Neural cell (in vitro differentiated cells): ENCODE measurements around the gene MEOX1. TPM values are rescaled to one million over a fixed set of nuclear protein-coding genes. Genes with fewer than 3 reads are reported as not detected.

ENCODE experiments used
- H2AFZ ChIP-seq: fragments of 200-600, 300-800 bp; sonication (generic), shearing (Covaris generic); 2 replicates; pipeline ENCODE4 v1.6.0; 2014; ENCODE audit warnings: low read depth, mild to moderate bottlenecking, antibody characterized with exemption, low read length, moderate library complexity
- H3F3A ChIP-seq: fragments of 200-600 bp; shearing (Covaris generic); 2 replicates; pipeline ENCODE4 v1.6.1; 2016; ENCODE audit warnings: mild to moderate bottlenecking, moderate library complexity, mixed read lengths, antibody characterized with exemption, low read length; ENCODE audit not compliant: insufficient read depth, poor library complexity, severe bottlenecking
- H3K27ac ChIP-seq: fragments of 200-600, 300-800 bp; sonication (generic), shearing (Covaris generic); 2 replicates; pipeline ENCODE4 v1.5.1; 2014; ENCODE audit warnings: mild to moderate bottlenecking, low read length, moderate library complexity
- H3K27me3 ChIP-seq: fragments of 300-800, 200-600 bp; sonication (generic), shearing (Covaris generic); 2 replicates; pipeline ENCODE4 v1.6.0; 2014; ENCODE audit warnings: mild to moderate bottlenecking, low read depth, low read length, moderate library complexity; ENCODE audit not compliant: insufficient read depth
- H3K36me3 ChIP-seq: fragments of 300-800, 200-600 bp; sonication (generic), shearing (Covaris generic); 2 replicates; pipeline ENCODE4 v1.5.1; 2014; ENCODE audit warnings: mild to moderate bottlenecking, antibody characterized with exemption, low read length, moderate library complexity; ENCODE audit not compliant: insufficient read depth
- H3K4me2 ChIP-seq: fragments of 300-800, 200-600 bp; sonication (generic), shearing (Covaris generic); 2 replicates; pipeline ENCODE4 v1.6.0; 2014; ENCODE audit warnings: mild to moderate bottlenecking, low read length
- H3K4me3 ChIP-seq: fragments of 300-800, 200-600 bp; sonication (generic), shearing (Covaris generic); 2 replicates; pipeline ENCODE4 v1.5.1; 2014; ENCODE audit warnings: mild to moderate bottlenecking, low read length, moderate library complexity
- H3K79me2 ChIP-seq: fragments of 200-600 bp; shearing (Covaris generic); replicated peaks from 2 replicates; pipeline ENCODE4 v1.6.0; 2014; ENCODE audit warnings: mild to moderate bottlenecking, low read length, moderate library complexity; ENCODE audit not compliant: insufficient read depth
- H3K9ac ChIP-seq: fragments of 300-800, 200-600 bp; sonication (generic), shearing (Covaris generic); 2 replicates; pipeline ENCODE4 v1.6.1; 2016; ENCODE audit warnings: mild to moderate bottlenecking, low read length, mixed read lengths
- H3K9me2 ChIP-seq: fragments of 200-600 bp; shearing (Covaris generic); 2 replicates; pipeline ENCODE4 v1.6.1; 2016; ENCODE audit warnings: mild to moderate bottlenecking, low read length, mixed read lengths; ENCODE audit not compliant: insufficient read depth
- H3K9me3 ChIP-seq: fragments of 200-600, 300-800 bp; sonication (generic), shearing (Covaris generic); 2 replicates; pipeline ENCODE4 v1.6.1; 2016; ENCODE audit warnings: mild to moderate bottlenecking, mixed run types, low read length, moderate library complexity, mixed read lengths
- H4K20me1 ChIP-seq: fragments of 200-600 bp; shearing (Covaris generic); 2 replicates; pipeline ENCODE4 v1.6.1; 2016; ENCODE audit warnings: mild to moderate bottlenecking, mixed run types; ENCODE audit not compliant: insufficient read depth
- CTCF ChIP-seq: fragments of 450-650 bp; IDR thresholded peaks from 2 replicates; pipeline ENCODE4 v1.5.1; 2014; ENCODE audit warnings: antibody characterized with exemption, mild to moderate bottlenecking, moderate library complexity; ENCODE audit not compliant: poor library complexity, severe bottlenecking
- EP300 ChIP-seq: fragments of 450-650 bp; conservative IDR thresholded peaks from 2 replicates; pipeline ENCODE4 v1.6.1; 2014; ENCODE audit warnings: antibody characterized with exemption, mild to moderate bottlenecking, moderate library complexity; ENCODE audit not compliant: poor library complexity, severe bottlenecking
- EZH2 ChIP-seq: fragments of 200-600, 300-800 bp; shearing (Covaris generic), sonication (generic); IDR thresholded peaks from 2 replicates; pipeline ENCODE4 v1.6.1; 2014; ENCODE audit warnings: antibody characterized with exemption, low read length, borderline replicate concordance, mild to moderate bottlenecking; ENCODE audit not compliant: insufficient read depth, poor library complexity, severe bottlenecking
- MXI1 ChIP-seq: fragments of 450-650 bp; conservative IDR thresholded peaks from 2 replicates; pipeline ENCODE4 v1.6.1; 2014; ENCODE audit warnings: antibody characterized with exemption, mild to moderate bottlenecking; ENCODE audit not compliant: poor library complexity, severe bottlenecking
- POLR2AphosphoS5 ChIP-seq: IDR thresholded peaks from 2 replicates; pipeline ENCODE4 v1.6.1; 2012
- RAD21 ChIP-seq: fragments of 450-650 bp; conservative IDR thresholded peaks from 2 replicates; pipeline ENCODE4 v1.6.1; 2014; ENCODE audit warnings: antibody characterized with exemption, mild to moderate bottlenecking, moderate library complexity
- SMC3 ChIP-seq: fragments of 450-650 bp; conservative IDR thresholded peaks from 2 replicates; pipeline ENCODE4 v1.6.1; 2014; ENCODE audit warnings: antibody characterized with exemption, mild to moderate bottlenecking, moderate library complexity; ENCODE audit not compliant: poor library complexity
- TAF1 ChIP-seq: IDR thresholded peaks from 2 replicates; pipeline ENCODE4 v1.6.1; 2012; ENCODE audit warnings: low read depth
- polyA plus RNA-seq: library from polyadenylated mRNA; depleted of rRNA; stranded (reverse); fragments of >200 nt; gene quantifications from 2 replicates; pipeline ENCODE4 v1.2.3, GENCODE V29; 2014
- TF ChIP-seq, protein P1 (sequence below): IDR thresholded peaks from 2 replicates; pipeline ENCODE4 v1.6.1; 2012; ENCODE audit warnings: borderline replicate concordance

The MEOX1 gene
- polyA plus RNA-seq, 1 donor from 2014 or later: 0.50 TPM

- TF ChIP-seq SMC3 (no peak), CTCF (no peak), POLR2AphosphoS5 (no peak), TAF1 (no peak), EP300 (no peak), MXI1 (no peak), EZH2 (no peak), RAD21 (no peak)
- TF ChIP-seq, protein P1, sequence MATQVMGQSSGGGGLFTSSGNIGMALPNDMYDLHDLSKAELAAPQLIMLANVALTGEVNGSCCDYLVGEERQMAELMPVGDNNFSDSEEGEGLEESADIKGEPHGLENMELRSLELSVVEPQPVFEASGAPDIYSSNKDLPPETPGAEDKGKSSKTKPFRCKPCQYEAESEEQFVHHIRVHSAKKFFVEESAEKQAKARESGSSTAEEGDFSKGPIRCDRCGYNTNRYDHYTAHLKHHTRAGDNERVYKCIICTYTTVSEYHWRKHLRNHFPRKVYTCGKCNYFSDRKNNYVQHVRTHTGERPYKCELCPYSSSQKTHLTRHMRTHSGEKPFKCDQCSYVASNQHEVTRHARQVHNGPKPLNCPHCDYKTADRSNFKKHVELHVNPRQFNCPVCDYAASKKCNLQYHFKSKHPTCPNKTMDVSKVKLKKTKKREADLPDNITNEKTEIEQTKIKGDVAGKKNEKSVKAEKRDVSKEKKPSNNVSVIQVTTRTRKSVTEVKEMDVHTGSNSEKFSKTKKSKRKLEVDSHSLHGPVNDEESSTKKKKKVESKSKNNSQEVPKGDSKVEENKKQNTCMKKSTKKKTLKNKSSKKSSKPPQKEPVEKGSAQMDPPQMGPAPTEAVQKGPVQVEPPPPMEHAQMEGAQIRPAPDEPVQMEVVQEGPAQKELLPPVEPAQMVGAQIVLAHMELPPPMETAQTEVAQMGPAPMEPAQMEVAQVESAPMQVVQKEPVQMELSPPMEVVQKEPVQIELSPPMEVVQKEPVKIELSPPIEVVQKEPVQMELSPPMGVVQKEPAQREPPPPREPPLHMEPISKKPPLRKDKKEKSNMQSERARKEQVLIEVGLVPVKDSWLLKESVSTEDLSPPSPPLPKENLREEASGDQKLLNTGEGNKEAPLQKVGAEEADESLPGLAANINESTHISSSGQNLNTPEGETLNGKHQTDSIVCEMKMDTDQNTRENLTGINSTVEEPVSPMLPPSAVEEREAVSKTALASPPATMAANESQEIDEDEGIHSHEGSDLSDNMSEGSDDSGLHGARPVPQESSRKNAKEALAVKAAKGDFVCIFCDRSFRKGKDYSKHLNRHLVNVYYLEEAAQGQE: no peak
- no peaks in the 10 kb centered on the region for H3K9me3 ChIP-seq
- no peak overlapping the region for H2AFZ ChIP-seq
- no peak overlapping the region for H3K4me3 ChIP-seq
- no peaks in the 10 kb centered on the region for H3K36me3 ChIP-seq
- H3K27me3 ChIP-seq: no peaks in the 10 kb centered on the region
- H3K9ac ChIP-seq: no peak overlapping the region
- H3K27ac ChIP-seq: no peak overlapping the region
- H3K4me2 ChIP-seq: no peak overlapping the region
- no peaks in the 10 kb centered on the region for H4K20me1 ChIP-seq
- no peaks in the 10 kb centered on the region for H3F3A ChIP-seq
- no peaks in the 10 kb centered on the region for H3K9me2 ChIP-seq
- H3K79me2 ChIP-seq: no peaks in the 10 kb centered on the region
Measured at GRCh38 chr17:43597624-43598356, 63.9 kb downstream of the MEOX1 start.

DNA sequence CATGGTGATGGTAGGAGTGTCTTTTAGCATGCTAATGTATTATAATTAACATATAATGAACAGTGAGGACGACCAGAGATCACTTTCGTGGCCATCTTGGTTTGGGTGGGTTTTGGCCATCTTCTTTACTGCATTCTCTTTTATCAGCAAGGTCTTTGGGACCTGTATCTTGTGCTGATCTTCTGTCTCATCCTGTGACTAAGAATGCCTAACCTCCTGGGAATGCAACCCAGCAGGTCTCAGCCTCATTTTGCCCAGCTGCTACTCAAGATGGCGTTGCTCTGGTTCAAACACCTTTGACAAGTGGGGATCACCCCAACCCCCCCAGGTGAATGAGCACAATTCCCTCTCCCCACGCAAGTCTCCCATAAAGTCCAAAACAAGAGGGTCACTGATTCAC, 66.3 kb downstream of the MEOX1 start:
- H3K4me2 ChIP-seq: no peak overlapping the region
- no peaks in the 10 kb centered on the region for H3K79me2 ChIP-seq
- no peak overlapping the region for H2AFZ ChIP-seq

More for the DNA sequence above, 66.3 kb downstream of the MEOX1 start:
- Histone ChIP-seq H3K27ac (no peak overlapping the region), H3K4me3 (no peak overlapping the region), H3K36me3 (no peaks in the 10 kb centered on the region), H4K20me1 (no peaks in the 10 kb centered on the region), H3K9ac (no peak overlapping the region), H3F3A (no peaks in the 10 kb centered on the region), H3K27me3 (no peaks in the 10 kb centered on the region), H3K9me2 (no peaks in the 10 kb centered on the region), H3K9me3 (no peaks in the 10 kb centered on the region)
- no peak for TF ChIP-seq CTCF
- TF ChIP-seq EZH2: no peak
- no peak for TF ChIP-seq SMC3
- no peak for TF ChIP-seq POLR2AphosphoS5
- TF ChIP-seq RAD21: no peak
- TF ChIP-seq, protein P1: no peak
- no peak for TF ChIP-seq MXI1
- TF ChIP-seq TAF1: no peak
- TF ChIP-seq EP300: no peak
